Measurements from ENCODE around the gene SEC14L1.

- TF ChIP-seq CTCF (IDR thresholded peaks at IDR 0.05; ENCODE audit: low read length): no peak
- TF ChIP-seq EZH2 (optimal IDR thresholded peaks at IDR 0.05; ENCODE audit: low read depth, low read length): no peak
- TF ChIP-seq EZH2phosphoT487 (IDR thresholded peaks at IDR 0.05; ENCODE audit: low read length): no peak
Observed at GRCh38 chr17:77246110-77247047, 105.6 kb downstream of the SEC14L1 start.
